Activated CD4-positive, alpha-beta T cell treated with anti-CD3 and anti-CD28 coated beads for 1 hour (primary cell): ENCODE results near the gene SDK1.

Experiments used
- DNase-seq: peaks from one replicate; pipeline ENCODE4 v3.0.0-alpha.2; 2020

The SDK1 gene

DNA sequence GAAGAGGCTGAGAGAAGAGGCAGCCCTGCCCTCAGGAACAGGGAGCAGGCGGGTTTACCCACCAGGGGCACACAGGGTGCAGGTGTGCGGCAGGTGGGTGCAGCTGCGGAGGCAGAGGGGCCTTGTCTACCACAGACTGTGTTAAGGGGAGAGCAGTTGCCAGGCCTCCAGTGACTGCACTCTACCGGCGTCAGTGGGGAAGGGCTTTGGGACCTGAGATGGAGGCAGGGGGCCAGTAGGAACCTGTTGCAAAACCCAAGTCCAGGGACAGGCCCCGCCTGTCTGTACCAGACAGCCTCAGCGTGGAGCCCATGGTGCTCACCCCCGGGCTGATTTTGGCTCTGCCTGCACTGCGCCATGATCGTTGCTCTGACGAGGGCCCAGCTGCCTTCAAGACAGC, 873.4 kb downstream of the SDK1 start:
- DNase-seq: no peak

- DNase-seq: no peak
Measured at GRCh38 chr7:4174884-4175283, 873.8 kb downstream of the SDK1 start.

DNA sequence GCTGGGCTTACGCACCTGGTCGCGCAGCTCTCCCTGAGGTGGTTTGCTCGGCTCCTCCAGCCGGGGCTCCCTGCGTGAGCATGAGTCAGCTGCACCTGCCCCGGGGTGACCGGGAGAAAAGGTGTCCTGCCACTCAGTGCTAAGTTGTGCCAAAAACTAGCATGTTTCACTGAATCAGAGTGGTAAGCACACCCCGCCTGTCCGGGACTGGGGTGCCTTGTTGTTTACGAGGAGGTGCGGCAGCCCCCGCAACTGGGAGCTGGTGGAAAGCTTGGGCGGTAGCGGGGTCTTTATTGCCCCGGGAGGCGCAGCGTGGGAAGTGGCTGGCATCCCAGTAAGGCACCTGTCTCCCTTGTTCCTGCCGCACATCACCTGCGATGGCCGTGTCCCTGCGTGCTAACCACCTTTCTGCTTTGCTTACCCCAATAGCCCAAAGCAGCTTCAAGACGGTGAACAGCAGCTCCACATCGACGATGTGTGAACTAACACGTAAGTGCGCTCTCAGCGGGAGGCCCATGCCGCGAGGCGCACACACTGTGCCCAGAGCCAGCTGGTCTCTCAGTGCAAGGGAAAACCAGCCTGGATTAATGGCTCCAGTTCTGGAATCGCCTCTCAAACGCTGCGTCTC, 874.4 kb downstream of the SDK1 start:
- no peak for DNase-seq

GRCh38 chr7:4177001-4177400, 875.9 kb downstream of the SDK1 start:
- no peak for DNase-seq

- no peak for DNase-seq
Measured at GRCh38 chr7:4178416-4178815, 877.4 kb downstream of the SDK1 start.

- DNase-seq: no peak
Measured at GRCh38 chr7:4178916-4179687, 878.0 kb downstream of the SDK1 start.

GRCh38 chr7:4179688-4180380, 878.8 kb downstream of the SDK1 start:
- no peak for DNase-seq

DNA sequence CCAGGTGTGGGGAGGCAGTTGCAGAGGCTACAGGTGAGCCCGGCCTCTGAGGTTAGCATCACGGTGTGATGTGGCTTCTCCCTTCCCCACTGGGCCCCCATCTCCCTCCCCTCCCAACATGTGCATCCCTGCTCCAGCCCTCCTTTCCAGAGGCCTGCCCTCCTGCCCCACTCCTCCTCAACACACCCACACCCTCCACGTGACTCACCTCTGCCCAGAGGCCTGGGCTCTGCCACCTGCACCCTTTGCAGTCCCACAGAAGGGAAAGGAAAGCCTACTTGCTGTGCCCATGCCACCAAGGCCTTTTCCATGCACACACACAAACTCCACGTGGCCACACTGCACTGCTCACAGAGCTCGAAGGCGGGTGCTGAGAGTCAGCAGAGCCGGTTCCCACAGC, 880.4 kb downstream of the SDK1 start:
- no peak for DNase-seq

GRCh38 chr7:4182605-4183300, 881.7 kb downstream of the SDK1 start:
- no peak for DNase-seq

GRCh38 chr7:4184653-4185052, 883.6 kb downstream of the SDK1 start:
- DNase-seq: no peak

DNA sequence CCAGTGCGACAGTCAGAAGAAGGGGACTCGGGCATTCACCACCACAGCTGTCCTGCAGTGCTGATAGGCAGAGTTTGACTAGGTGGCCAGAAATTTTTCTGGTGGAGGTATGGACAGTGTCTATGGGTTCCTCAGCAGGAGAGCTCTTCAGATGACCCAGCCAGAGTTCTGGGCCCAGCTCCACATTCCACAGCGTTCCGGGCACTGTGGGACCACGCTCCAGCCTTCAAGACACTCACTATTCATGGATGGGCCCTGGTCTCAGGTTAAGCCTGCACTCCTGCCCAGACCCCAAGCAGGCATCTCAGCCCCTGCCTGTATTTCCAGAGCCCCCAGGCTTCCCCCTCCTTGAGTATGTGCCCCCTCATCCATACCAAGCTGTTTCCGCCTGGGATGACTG, 884.1 kb downstream of the SDK1 start:
- no peak for DNase-seq

- no peak for DNase-seq
Measured at GRCh38 chr7:4185721-4186512, 884.9 kb downstream of the SDK1 start.

GRCh38 chr7:4186513-4186780, 885.4 kb downstream of the SDK1 start:
- DNase-seq: no peak

- DNase-seq: no peak
Measured at GRCh38 chr7:4188651-4189050, 887.6 kb downstream of the SDK1 start.

DNA sequence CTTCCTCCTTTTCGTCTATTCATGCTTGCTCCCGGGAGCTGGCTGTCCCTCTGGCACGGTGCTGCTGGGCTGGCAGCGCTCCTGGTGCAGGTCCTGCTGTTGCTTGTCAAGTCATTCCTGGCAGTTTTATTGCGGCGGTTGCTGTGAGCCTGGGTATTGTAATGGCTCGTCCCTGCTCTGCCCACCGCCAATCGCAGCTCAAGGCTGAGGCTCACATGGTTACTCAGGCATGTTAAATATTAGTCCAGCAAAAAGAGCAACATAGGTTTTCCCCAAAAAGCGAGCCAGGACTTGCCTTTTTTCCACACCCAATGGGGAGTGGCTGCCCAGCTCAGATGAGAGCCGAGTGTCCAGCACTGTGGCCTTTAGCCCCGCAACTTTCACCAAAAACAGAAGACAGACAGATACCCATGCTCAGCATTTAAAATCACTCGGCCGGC, 888.1 kb downstream of the SDK1 start:
- DNase-seq: no peak

- DNase-seq: no peak
Measured at GRCh38 chr7:4190010-4190981, 889.2 kb downstream of the SDK1 start.

GRCh38 chr7:4191046-4191445, 890.0 kb downstream of the SDK1 start:
- no peak for DNase-seq

GRCh38 chr7:4191525-4191924, 890.5 kb downstream of the SDK1 start:
- no peak for DNase-seq

GRCh38 chr7:4195660-4196059, 894.6 kb downstream of the SDK1 start:
- no peak for DNase-seq

DNA sequence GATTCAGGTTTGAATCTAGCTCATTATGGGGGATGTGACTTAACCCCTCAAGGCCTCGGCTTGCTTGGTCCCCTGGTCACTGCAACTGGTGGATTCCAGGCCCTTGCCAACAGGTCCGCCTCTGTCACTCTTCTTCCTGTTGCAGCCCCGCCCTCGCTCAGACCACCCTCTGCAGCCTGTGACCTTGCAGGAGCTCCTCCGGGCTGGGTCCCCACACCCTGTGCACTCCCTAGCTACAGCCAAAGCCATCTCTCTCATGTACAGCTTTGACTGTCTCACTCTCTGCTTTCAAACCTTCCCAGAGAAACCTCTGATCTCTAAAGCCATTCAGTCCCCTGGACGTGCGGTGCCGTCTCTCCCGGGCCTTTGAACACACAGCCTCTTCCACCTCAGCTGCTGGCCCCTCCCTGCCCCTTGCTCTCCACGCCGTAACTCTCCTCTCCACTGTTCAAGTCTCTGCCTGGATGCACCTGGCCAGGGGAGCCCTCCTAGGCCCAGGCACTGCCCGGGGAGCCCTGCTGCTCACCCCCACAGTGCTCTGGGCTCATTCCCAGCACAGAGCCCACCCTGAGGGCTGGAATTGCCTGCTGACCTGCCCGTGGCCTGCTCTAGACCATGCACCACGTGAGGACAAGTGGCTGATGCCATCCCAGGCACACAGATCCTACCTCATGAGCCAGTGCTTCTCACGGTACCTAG, 895.2 kb downstream of the SDK1 start:
- DNase-seq: no peak

DNA sequence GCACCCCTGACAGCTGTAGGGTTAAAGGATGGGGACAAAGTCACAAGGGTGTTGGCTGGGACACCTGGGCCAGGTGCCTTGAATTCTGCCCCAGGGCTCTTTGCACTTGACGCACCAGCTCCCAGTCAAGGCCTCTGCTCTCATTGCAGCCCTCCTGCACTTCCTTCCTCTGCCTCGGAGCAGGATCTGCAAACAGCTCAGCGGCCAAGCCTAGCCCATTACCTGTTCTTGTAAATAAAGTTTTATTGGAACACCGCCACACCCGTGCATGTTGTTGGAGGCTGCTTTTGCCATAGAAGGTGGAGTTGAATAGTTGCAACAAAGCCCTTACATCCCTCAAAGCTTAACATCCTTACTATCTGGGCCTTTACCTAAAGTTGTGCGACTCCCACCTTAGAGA, 897.2 kb downstream of the SDK1 start:
- DNase-seq: no peak
